Activated CD8-positive, alpha-beta memory T cell treated with anti-CD3 and anti-CD28 coated beads, Interleukin-2, amount 50 U/mL, for 48 hours (primary cell): Measurements from ENCODE around the gene ATP8B1.
"Not testable (repeated sequence)": the region's sequence is repeated elsewhere in the genome, so short reads cannot be mapped to it uniquely, and the experiment has no call there.

ENCODE experiments used
- DNase-seq: peaks from one replicate; pipeline ENCODE4 v3.0.0-alpha.2; 2020

The ATP8B1 gene

GRCh38 chr18:57759650-57760049, 43.5 kb downstream of the ATP8B1 start:
- DNase-seq, result no peak

DNA sequence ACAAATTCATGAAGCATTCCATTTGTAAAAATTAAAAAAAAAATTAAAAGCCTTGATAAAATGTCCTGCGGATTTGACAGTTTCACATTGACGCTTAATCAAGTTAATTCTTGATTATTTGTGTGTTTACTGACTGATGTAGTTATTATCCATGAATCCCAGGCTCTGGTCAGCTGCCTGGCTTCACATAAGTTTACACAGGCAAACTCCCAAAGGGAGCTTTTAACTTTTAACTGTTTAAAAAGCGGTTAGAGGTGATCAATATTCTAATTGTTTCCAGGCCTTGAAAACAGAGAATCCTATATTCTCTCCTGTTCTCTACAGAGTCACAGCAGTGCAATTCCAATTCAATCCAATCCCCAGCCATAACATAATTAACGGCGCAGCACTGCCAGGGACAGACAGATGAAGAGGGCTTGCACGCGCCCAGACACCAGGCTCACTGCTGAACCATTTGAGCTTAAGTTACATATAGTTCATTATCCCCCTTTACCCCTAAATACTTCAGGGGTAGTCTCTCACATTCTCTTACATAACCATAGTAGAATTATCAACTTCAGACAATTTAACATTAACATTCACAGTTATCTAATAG, 47.5 kb downstream of the ATP8B1 start:
- no peak for DNase-seq

- DNase-seq, result no peak
These were observed 48.4 kb downstream of the ATP8B1 start for GRCh38 chr18:57754577-57755338.

DNA sequence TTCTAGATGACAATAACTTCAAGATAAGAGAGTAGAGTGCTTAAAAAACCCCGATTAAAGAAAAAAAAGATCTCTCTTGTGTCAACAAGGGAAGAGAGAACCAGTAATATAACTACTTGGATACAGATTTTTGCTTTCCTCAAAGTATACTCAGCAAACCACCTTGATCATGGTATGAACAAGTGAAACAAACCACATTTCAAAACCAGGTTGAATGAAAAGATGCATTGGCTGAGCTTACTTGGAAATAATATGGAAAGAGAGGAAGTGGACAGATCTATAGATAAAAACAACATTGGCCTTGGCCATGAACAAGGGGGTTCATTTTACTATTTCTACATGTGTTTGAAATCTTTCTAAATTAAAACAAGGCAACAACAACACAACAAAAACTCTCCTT, 50.1 kb downstream of the ATP8B1 start:
- DNase-seq, result no peak

DNA sequence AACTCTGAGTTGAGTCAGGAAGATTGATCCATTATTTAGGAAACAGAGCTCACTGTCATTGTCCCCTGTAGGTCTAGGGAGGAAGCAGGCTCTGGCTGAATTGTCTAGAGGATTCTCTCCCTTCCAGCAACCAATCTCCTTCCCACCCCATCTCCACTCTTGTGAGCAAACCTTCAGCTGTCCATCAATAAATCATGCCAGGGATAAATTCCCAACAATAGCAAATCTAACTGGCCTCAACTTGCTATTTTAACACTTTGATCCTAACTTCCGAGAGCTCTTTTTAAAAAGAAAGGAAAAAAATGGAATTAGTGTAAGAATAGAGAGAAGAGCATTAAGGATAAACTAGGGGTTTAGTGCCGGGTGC, 53.5 kb downstream of the ATP8B1 start:
- no peak for DNase-seq

- DNase-seq, result no peak
These were observed 54.1 kb downstream of the ATP8B1 start for GRCh38 chr18:57748770-57749603.

DNA sequence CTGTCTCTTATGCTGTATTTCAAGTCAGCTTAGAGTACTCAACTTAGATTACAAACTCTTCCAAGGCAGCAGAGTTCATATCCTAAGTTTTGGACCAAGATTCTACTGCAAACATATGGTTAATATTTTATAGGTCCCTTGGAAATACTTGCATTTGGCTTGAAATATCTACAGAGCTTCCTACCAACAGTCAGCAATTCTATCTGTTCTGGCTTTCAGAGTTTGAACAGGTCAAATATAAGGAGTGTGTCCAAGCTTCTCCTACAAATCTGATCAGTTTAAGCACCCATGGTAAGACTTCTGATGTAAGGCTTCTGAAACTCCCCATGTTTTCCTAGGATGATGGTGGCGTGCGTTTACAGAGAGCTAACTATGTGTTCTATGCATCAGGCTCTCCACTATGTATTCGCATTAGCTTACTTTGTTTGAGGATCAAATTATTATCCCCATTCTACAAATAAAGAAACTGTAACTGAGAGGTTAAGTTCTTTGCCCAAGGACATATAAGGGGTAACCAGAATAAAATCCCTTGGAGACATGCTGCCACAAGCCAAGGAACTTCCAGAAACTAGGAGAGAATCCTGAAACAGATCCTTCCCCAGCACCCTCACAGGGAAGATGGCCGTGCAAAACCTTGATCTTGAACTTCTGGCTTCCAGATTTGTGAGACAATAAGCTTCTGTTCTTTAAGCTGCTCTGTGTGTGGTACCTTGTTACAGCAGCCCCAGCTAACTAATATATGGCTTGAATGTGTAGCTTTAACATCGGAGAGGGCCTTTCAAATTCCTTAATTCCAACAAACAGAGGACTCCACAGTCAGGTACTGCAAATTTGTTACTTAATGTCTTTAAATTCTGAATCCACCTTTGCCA, 55.1 kb downstream of the ATP8B1 start:
- no peak for DNase-seq

- DNase-seq, result no peak
These were observed 58.9 kb downstream of the ATP8B1 start for GRCh38 chr18:57744211-57744694.

- DNase-seq, result no peak
These were observed 60.1 kb downstream of the ATP8B1 start for GRCh38 chr18:57743008-57743407.

DNA sequence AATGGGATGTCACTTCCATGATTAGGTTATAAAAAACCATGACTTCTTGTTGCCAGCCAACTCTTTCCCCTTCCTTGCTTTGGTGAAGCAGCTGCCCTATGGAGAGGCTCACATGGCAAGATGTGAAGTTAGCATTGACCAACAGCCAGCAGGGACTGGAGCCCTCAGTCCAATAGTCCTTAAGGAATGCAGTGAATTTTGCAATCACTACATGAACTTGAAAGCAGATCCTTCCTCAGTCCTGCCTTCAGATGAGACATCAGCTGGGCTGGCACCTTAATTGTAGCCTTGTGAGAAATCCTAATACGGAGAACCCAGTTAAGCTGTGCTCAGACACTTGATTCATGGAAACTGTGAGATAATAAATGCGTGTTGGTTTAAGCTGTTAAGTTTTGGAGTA, 61.8 kb downstream of the ATP8B1 start:
- DNase-seq, result no peak

- no peak for DNase-seq
These were observed 65.0 kb downstream of the ATP8B1 start for GRCh38 chr18:57738078-57738477.

- DNase-seq, result no peak
These were observed 65.6 kb downstream of the ATP8B1 start for GRCh38 chr18:57737400-57738060.

DNA sequence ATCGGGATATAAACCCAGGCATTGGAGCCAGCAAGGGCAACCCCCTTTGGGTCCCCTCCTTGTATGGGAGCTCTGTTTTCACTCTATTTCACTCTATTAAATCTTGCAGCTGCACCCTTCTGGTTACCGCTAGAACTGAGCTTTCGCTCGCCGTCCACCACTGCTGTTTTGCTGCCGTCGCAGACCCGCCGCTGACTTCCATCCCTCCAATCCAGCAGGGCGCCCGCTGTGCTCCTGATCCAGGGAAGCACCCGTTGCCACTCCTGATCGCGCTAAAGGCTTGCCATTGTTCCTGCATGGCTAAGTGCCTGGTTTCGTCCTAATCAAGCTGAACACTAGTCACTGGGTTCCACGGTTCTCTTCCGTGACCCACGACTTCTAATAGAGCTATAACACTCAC, 68.1 kb downstream of the ATP8B1 start:
- not testable (repeated sequence) for DNase-seq

DNA sequence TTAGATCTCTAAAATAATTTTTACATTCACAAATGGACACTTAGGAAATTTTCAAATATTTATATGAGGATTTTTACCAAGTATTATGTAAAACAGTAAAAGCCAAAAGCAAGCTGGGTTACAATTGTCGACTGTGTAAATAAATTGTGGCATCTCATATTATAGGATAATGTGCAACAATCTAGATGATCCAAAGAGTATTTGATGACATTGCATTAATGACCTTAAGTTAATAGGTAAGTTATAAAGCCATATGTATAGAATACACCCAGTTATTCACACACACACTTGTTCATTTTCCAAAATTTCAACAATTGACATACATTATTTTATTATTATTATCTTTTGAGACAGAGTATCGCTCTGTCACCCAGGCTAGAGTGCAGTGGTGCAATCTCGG, 69.3 kb downstream of the ATP8B1 start:
- DNase-seq, result no peak

DNA sequence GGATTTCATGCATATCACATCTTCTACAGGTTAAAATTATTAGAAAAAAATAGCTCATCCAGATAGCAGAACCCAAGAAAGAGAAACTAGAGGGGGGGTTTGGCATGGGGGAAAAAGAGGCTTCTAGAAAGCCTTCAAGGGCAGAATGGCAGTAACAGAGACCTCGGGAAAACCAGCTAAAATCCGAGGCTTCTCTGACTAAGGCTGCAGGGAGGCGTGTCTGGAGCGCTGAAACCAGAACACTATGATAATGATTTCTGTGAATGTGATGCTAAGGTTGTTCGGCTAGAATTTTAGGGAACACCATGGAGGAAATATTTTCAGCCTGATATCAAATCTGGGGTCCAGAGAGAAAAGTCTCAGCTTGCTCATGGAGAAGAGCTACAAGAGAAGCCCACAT, 73.0 kb downstream of the ATP8B1 start:
- no peak for DNase-seq

- no peak for DNase-seq
These were observed 74.1 kb downstream of the ATP8B1 start for GRCh38 chr18:57728941-57729511.

- no peak for DNase-seq
These were observed 74.9 kb downstream of the ATP8B1 start for GRCh38 chr18:57727952-57728807.

GRCh38 chr18:57719211-57719935, 83.7 kb downstream of the ATP8B1 start:
- not testable (repeated sequence) for DNase-seq

- no peak for DNase-seq
These were observed 86.6 kb downstream of the ATP8B1 start for GRCh38 chr18:57716549-57716948.

DNA sequence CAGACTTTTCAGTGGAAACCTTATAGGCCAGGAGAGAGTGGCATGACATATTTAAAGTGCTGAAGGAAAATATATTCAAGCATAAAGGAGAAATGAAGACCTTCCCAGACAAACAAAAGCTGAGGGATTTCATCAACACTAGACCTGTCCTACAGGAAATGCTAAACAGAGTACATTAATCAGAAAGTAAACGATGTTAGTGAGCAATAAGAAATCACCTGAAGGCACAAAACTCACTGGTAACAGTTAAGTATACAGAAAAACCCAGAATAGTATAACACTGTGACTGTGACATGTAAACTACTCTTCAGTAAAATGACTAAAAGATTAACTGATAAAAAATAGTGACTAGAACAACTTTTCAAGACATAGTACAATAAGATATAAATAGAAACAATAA, 87.4 kb downstream of the ATP8B1 start:
- DNase-seq, result no peak
